Vagina (tissue), 2 donors: ENCODE data around the gene NAPSA. TPM values are rescaled to one million over a fixed set of nuclear protein-coding genes. Genes with fewer than 3 reads are reported as not detected.
A peak's percentile ranks its signal among the peaks of the same experiment; 100 is the strongest.

Experiments used
- DNase-seq, 2 donors: peaks; one replicate each; pipeline ENCODE4 v3.0.0-alpha.2; 2017; ENCODE audit errors: extremely low spot score in 2 of 2
- H3K27ac ChIP-seq: fragments of 200-600 bp; sonication (generic); one replicate; pipeline ENCODE4 v1.5.1; 2019
- H3K27me3 ChIP-seq: fragments of 200-600 bp; sonication (generic); one replicate; pipeline ENCODE4 v1.5.1; 2019
- H3K36me3 ChIP-seq, 2 donors: fragments of 200-600 bp; sonication (generic); one replicate each; pipeline ENCODE4 v1.5.1; 2017 to 2019
- H3K4me1 ChIP-seq: fragments of 200-600 bp; sonication (generic); one replicate; pipeline ENCODE4 v1.5.1; 2019
- H3K4me3 ChIP-seq, 2 donors: fragments of 200-600 bp; sonication (generic); 1 replicate in 1 of 2; 2 replicates in 1 of 2; pipeline ENCODE4 v1.5.1; 2016 to 2019
- H3K9me3 ChIP-seq: fragments of 200-600 bp; sonication (generic); one replicate; pipeline ENCODE4 v1.5.1; 2019
- CTCF ChIP-seq, 3 experiments: fragments of 450-650 bp in 2 of 3; fragments of 200-600 bp in 1 of 3; sonication (generic) in 1 of 3; IDR thresholded peaks; one replicate each; pipeline ENCODE4 v1.5.1; 2017 to 2019; ENCODE audit warnings: antibody characterized with exemption in 3 of 3, mild to moderate bottlenecking in 2 of 3, moderate library complexity in 2 of 3
- POLR2A ChIP-seq, 2 donors: fragments of 450-650 bp; IDR thresholded peaks; one replicate each; pipeline ENCODE4 v1.6.1; 2017; ENCODE audit warnings: antibody characterized with exemption in 2 of 2, mild to moderate bottlenecking in 2 of 2, moderate library complexity in 2 of 2
- POLR2AphosphoS5 ChIP-seq, 2 donors: sonication (generic); formaldehyde crosslinking; IDR thresholded peaks; one replicate each; pipeline ENCODE4 v1.9.0; 2017; ENCODE audit warnings: antibody characterized with exemption in 2 of 2, mild to moderate bottlenecking in 2 of 2, low read depth in 1 of 2; ENCODE audit not compliant: insufficient read depth in 1 of 2
- intact Hi-C: fragments of 100-400 bp; cut with DNase I; formaldehyde crosslinking; loops from one replicate; pipeline ENCODE4 v1.15.1; 2023
- total RNA-seq: library from RNA; depleted of rRNA; stranded (reverse); fragments of >200 nt; gene quantifications from one replicate; pipeline ENCODE4 v1.2.3, GENCODE V29; 2016

The NAPSA gene
- total RNA-seq, 1 donor from 2014 or later, result 0.74 TPM

DNA sequence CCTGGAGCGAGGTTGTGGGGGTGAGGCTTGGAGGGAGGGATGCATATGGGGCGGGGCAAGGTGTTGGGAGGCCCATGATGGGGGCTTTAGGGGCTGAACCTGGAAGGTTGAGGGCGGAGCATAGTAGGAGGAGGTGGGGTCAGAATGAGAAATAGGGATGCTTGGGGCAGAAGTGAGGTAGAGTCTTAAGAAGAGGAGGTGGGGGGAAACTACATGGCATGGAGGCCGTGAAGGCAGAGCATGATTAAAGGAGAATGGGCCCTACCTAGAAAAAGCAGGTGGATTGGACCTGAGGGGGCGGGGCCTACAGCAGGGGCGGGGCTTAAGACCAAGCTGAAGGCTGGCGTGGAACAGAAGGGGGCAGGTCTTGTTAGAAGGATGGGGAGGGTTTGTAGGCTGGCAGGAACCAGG lies 11.6 kb upstream of the NAPSA start:
- peak overlapping the region; percentile 100 for H3K27ac ChIP-seq
- H3K4me1 ChIP-seq, result peaks cover 20% of the 10 kb centered on the region
- DNase-seq, result no peak
- H3K36me3 ChIP-seq, result peaks cover 0 to 47% of the 10 kb centered on the region in 2 donors
- TF ChIP-seq CTCF (IDR thresholded peaks at IDR 0.05) (no peak), POLR2AphosphoS5 (IDR thresholded peaks at IDR 0.05; ENCODE audit: insufficient read depth in 1 of 2, low read depth in 1 of 2) (no peak), POLR2A (IDR thresholded peaks at IDR 0.05) (no peak)
- peak overlapping the region; percentile 91 to 99 for H3K4me3 ChIP-seq
- H3K9me3 ChIP-seq, result no peaks in the 10 kb centered on the region
- H3K27me3 ChIP-seq, result no peaks in the 10 kb centered on the region
- intact Hi-C loops, result no loop called here

DNA sequence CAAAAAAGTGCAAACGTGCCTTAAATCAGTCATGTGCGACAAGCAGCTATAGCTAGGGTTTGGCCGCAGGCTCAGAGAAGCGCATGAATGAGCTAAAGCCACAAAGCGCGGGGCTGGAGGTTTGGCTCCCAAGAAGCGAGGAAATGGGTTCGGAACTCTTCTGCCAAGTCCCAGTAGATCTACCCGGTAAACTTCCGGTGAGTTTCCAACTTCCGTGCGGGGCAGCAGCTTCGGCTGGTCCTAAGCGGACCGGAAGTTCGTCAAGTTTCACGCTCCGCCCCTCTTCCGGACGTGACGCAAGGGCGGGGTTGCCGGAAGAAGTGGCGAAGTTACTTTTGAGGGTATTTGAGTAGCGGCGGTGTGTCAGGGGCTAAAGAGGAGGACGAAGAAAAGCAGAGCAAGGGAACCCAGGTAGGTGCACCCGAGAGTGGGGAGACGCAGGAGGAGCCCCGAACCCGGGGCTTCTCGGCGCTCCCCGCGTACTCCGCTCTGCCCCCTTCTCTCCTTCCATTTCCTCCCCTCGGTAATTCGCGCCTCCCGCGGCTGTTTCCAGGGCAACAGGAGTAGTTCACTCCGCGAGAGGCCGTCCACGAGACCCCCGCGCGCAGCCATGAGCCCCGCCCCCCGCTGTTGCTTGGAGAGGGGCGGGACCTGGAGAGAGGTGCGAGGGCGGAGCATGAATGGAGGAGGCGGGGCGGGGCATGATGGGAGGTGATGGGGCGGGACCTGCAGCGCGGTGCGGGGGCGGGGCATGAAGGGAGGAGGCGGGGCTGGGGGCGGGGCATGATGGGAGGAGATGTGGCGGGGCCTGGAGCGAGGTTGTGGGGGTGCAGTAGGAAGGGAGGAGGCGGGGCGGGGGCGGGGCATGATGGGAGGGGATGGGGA lies 11.0 kb upstream of the NAPSA start, which contains the start of gene NR1H2:
Gene NR1H2 (plus strand): TSS at position 292 of the 885 bp plus-strand sequence. CDS start 1,149 bp downstream, outside the sequence.
- Histone ChIP-seq H3K27me3 (no peaks in the 10 kb centered on the region), H3K36me3 (peaks cover 0 to 40% of the 10 kb centered on the region in 2 donors), H3K4me1 (peaks cover 20% of the 10 kb centered on the region), H3K27ac (peak within 1 kb of the TSS; percentile 100), H3K9me3 (no peaks in the 10 kb centered on the region), H3K4me3 (peak within 1 kb of the TSS; percentile 91 to 99)
- no peak for TF ChIP-seq CTCF (IDR thresholded peaks at IDR 0.05)
- peak; percentile 97 to 99 for TF ChIP-seq POLR2AphosphoS5 (IDR thresholded peaks at IDR 0.05; ENCODE audit: insufficient read depth in 1 of 2, low read depth in 1 of 2)
- TF ChIP-seq POLR2A (IDR thresholded peaks at IDR 0.05), result peak in 1 of 2 donors; percentile 59
- intact Hi-C loops, result no loop called here
- peak in 1 of 2 donors; percentile 99 for DNase-seq

- H3K36me3 ChIP-seq, result no peaks in the 10 kb centered on the region
- H3K4me3 ChIP-seq, result no peak overlapping the region
- TF ChIP-seq CTCF (IDR thresholded peaks at IDR 0.05) (no peak), POLR2AphosphoS5 (IDR thresholded peaks at IDR 0.05; ENCODE audit: insufficient read depth in 1 of 2, low read depth in 1 of 2) (no peak), POLR2A (IDR thresholded peaks at IDR 0.05) (no peak)
- H3K27ac ChIP-seq, result no peak overlapping the region
- no peaks in the 10 kb centered on the region for H3K27me3 ChIP-seq
- H3K9me3 ChIP-seq, result no peaks in the 10 kb centered on the region
- intact Hi-C loops, result no loop called here
- peaks cover 13% of the 10 kb centered on the region for H3K4me1 ChIP-seq
- DNase-seq, result no peak
These were observed 6.6 kb upstream of the NAPSA start for GRCh38 chr19:50371914-50372475.

DNA sequence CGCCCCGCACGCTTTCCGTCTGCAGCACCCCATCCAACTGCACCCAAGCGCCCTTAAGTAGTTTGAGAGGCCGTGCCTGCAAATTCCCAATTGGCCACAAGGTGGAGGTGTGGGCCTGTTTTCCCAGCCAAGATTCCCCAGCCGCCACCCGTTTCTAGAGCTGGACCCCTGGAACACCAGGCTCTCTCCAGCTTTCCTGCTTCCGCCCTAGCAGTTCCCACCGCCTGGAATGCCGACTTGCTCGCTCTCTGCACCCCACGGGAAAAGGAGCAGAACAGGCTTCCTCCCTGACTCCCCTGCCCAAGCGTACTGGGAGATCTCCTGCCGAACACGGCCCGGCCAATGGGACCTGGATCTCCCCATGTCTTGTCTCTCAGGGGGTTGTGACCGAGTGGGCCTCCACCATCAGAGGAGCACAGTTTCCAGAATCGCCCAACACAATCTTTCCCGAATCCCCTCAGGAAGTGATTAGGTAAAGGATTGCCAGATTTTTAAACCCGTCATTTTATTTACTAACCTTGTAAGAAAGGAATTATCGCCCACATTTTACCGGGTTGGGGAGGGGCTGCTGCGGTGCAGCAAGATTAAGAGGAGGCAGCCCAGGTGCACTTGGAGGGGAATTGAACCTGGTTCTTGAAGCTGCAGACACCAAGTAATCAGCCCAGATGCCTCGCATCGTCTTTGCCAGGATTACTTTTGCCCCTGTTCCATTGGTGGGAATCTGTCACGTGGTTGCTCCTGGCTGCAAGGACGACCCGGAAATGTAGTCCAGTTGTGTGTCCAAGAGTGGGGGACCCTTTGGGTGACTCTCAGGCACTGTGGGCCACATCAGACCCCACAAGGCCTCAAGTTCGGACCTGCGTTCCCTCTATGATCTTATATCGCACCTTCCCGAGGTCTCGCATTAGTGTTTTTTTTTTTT lies 3.5 kb upstream of the NAPSA start:
- DNase-seq, result no peak
- Histone ChIP-seq H3K4me1 (no peaks in the 10 kb centered on the region), H3K36me3 (no peaks in the 10 kb centered on the region), H3K4me3 (peak overlapping the region; percentile 52 to 68), H3K27me3 (no peaks in the 10 kb centered on the region), H3K9me3 (no peaks in the 10 kb centered on the region), H3K27ac (peak overlapping the region; percentile 79)
- intact Hi-C loops, result no loop called here
- TF ChIP-seq POLR2A (IDR thresholded peaks at IDR 0.05) (no peak), POLR2AphosphoS5 (IDR thresholded peaks at IDR 0.05; ENCODE audit: insufficient read depth in 1 of 2, low read depth in 1 of 2) (peak; percentile 48 to 74), CTCF (IDR thresholded peaks at IDR 0.05) (peak; percentile 77 to 84 (median 82))
